A549 (cell line): Measurements from ENCODE around the gene C7orf57. TPM values are rescaled to one million over a fixed set of nuclear protein-coding genes. Genes with fewer than 3 reads are reported as not detected.
"Not testable (repeated sequence)": the region's sequence is repeated elsewhere in the genome, so short reads cannot be mapped to it uniquely, and the experiment has no call there.

ENCODE experiments used
- ATAC-seq, 2 experiments: fragments of 200-7000 bp in 1 of 2; fragments of >200 bp in 1 of 2; cut with Nextera tagmentation in 1 of 2; cut with Tn5 transposase in 1 of 2; 3 replicates each; pipeline versions ENCODE4 v1.8.0 to v1.9.1; 2018 to 2020; ENCODE audit warnings: mild to moderate bottlenecking in 1 of 2, moderate library complexity in 1 of 2
- CTCF ChIA-PET: fragments of 300-600 bp; sonication (Branson Sonifier 250); formaldehyde crosslinking; extraction: SDS; loops from one replicate; lab custom pipeline; 2021; ENCODE audit warnings: antibody characterized with exemption, inconsistent platforms; lab: Yijun Ruan, JAX
- POLR2A ChIA-PET: fragments of 350-600 bp; formaldehyde crosslinking; extraction: SDS; loops from one replicate; lab custom pipeline; 2021; ENCODE audit warnings: antibody characterized with exemption, inconsistent platforms; lab: Yijun Ruan, JAX
- DNase-seq, 2 experiments: peaks; one replicate each; pipeline versions ENCODE4 v3.0.0 to v3.0.0-alpha.2; 2011 to 2016; ENCODE audit warnings: low read depth in 1 of 2, low spot score in 1 of 2
- FAIRE-seq: peaks from 2 replicates; lab custom pipeline; 2011; peaks lifted over from hg19 to GRCh38; lab: Jason Lieb, UNC
- H3K27ac ChIP-seq, 2 experiments: fragments of >200 bp; sonication (Bioruptor Twin); formaldehyde crosslinking; 3 replicates each; pipeline ENCODE4 v1.5.1; 2016 to 2017
- H3K4me1 ChIP-seq: fragments of >200 bp; sonication (Bioruptor Twin); formaldehyde crosslinking; 3 replicates; pipeline ENCODE4 v1.6.1; 2016
- H3K4me2 ChIP-seq: fragments of >200 bp; sonication (Bioruptor Twin); formaldehyde crosslinking; 3 replicates; pipeline ENCODE4 v1.6.1; 2016
- H3K4me3 ChIP-seq: fragments of >200 bp; sonication (Bioruptor Twin); formaldehyde crosslinking; 3 replicates; pipeline ENCODE4 v1.5.1; 2016
- H3K9me3 ChIP-seq: fragments of >200 bp; sonication (Bioruptor Twin); formaldehyde crosslinking; 3 replicates; pipeline ENCODE4 v1.6.1; 2016
- CEBPB ChIP-seq, 2 experiments: fragments of >200 bp in 1 of 2; sonication (Bioruptor Twin) in 1 of 2; formaldehyde crosslinking in 1 of 2; IDR thresholded peaks; 2 replicates each; pipeline ENCODE4 v1.6.1; 2012 to 2016
- CHD4 ChIP-seq: fragments of 200-600 bp; sonication (generic); IDR thresholded peaks from 2 replicates; pipeline ENCODE4 v1.6.1; 2016; ENCODE audit warnings: antibody characterized with exemption, mild to moderate bottlenecking, borderline replicate concordance
- ELK1 ChIP-seq: fragments of 150-350 bp; IDR thresholded peaks from 2 replicates; pipeline ENCODE4 v1.6.1; 2014; ENCODE audit warnings: low read depth, mild to moderate bottlenecking, low read length
- EP300 ChIP-seq, 2 experiments: fragments of >200 bp; sonication (Bioruptor Twin); formaldehyde crosslinking; IDR thresholded peaks; 2 replicates in 1 of 2; 3 replicates in 1 of 2; pipeline ENCODE4 v1.6.1; 2016 to 2017
- FOSL2 ChIP-seq, 2 experiments: fragments of 450-650 bp in 1 of 2; fragments of >200 bp in 1 of 2; sonication (Bioruptor Twin) in 1 of 2; formaldehyde crosslinking; IDR thresholded peaks; 2 replicates each; pipeline versions ENCODE4 v1.5.0 to v1.6.1; 2016 to 2020; ENCODE audit warnings: mild to moderate bottlenecking in 1 of 2, moderate library complexity in 1 of 2
- HDAC2 ChIP-seq: fragments of 200-600 bp; sonication (generic); IDR thresholded peaks from 2 replicates; pipeline ENCODE4 v1.6.1; 2016
- HOXA7 ChIP-seq: fragments of 250-450 bp; sonication (Bioruptor Pico); IDR thresholded peaks from 2 replicates; pipeline ENCODE4 v1.5.0; 2020; ENCODE audit warnings: mild to moderate bottlenecking, moderate library complexity
- HOXB13 ChIP-seq: fragments of 250-450 bp; sonication (Bioruptor Pico); IDR thresholded peaks from 2 replicates; pipeline ENCODE4 v1.5.0; 2020; ENCODE audit warnings: low read depth, mild to moderate bottlenecking, moderate library complexity
- KDM5A ChIP-seq: fragments of 200-600 bp; sonication (generic); IDR thresholded peaks from 2 replicates; pipeline ENCODE4 v1.6.1; 2016; ENCODE audit warnings: antibody characterized with exemption, mild to moderate bottlenecking
- MAFK ChIP-seq: fragments of 450-650 bp; IDR thresholded peaks from 2 replicates; pipeline ENCODE4 v1.6.1; 2014; ENCODE audit not compliant: partially characterized antibody
- NPAS2 ChIP-seq: fragments of 250-450 bp; sonication (Bioruptor Pico); IDR thresholded peaks from 2 replicates; pipeline ENCODE4 v1.8.0; 2022; ENCODE audit warnings: mild to moderate bottlenecking, moderate library complexity, borderline replicate concordance
- POLR2AphosphoS2 ChIP-seq: conservative IDR thresholded peaks from 2 replicates; pipeline ENCODE4 v1.6.1; 2012; ENCODE audit warnings: low read length, improper control_type of control experiment, inconsistent platforms
- RCOR1 ChIP-seq: fragments of 150-350 bp; IDR thresholded peaks from 2 replicates; pipeline ENCODE4 v1.6.1; 2014; ENCODE audit warnings: antibody characterized with exemption, low read length, low read depth
- RFX5 ChIP-seq: fragments of 450-650 bp; IDR thresholded peaks from 2 replicates; pipeline ENCODE4 v1.7.1; 2014; ENCODE audit warnings: antibody characterized with exemption, mild to moderate bottlenecking, moderate library complexity
- SMC3 ChIP-seq: fragments of >200 bp; sonication (Bioruptor Twin); formaldehyde crosslinking; IDR thresholded peaks from 3 replicates; pipeline ENCODE4 v1.6.1; 2018; ENCODE audit warnings: inconsistent platforms
- SREBF2 ChIP-seq: fragments of 450-650 bp; IDR thresholded peaks from 2 replicates; pipeline ENCODE4 v1.6.1; 2014; ENCODE audit warnings: mild to moderate bottlenecking, moderate library complexity
- TFCP2L1 ChIP-seq: fragments of 250-450 bp; sonication (Bioruptor Pico); IDR thresholded peaks from 2 replicates; pipeline ENCODE4 v1.5.0; 2021; ENCODE audit warnings: mild to moderate bottlenecking
- ZFP36 ChIP-seq: fragments of 450-650 bp; IDR thresholded peaks from 2 replicates; pipeline ENCODE4 v1.6.1; 2014; ENCODE audit warnings: borderline replicate concordance; ENCODE audit not compliant: partially characterized antibody
- WGBS: methylation state at CpG from one replicate; pipeline ENCODE4 v1.1.6; 2017; ENCODE audit errors: missing lambda C conversion rate; 5-methylcytosine and 5-hydroxymethylcytosine counted together
- polyA plus RNA-seq, 4 experiments: library from polyadenylated mRNA; depleted of rRNA in 3 of 4; stranded (reverse); fragments of >200 nt; fragmentation: RNase III in 1 of 4; extraction: RNeasy Plus Mini Kit Qiagen cat#74134 plus additional on column Dnase treatment in 1 of 4; gene quantifications; 2 replicates in 3 of 4; 3 replicates in 1 of 4; pipeline ENCODE4 v1.2.3, GENCODE V29; 2011 to 2017
- TF ChIP-seq, protein P1 (sequence below): IDR thresholded peaks from 2 replicates; pipeline ENCODE4 v1.6.1; 2012

Gene C7orf57
- polyA plus RNA-seq, 2 of the 4 experiments (the other 2 are of a cell fraction) = 0.05 to 0.09 TPM

GRCh38 chr7:48067475-48067874 is 32.1 kb downstream of the C7orf57 start:
- POLR2A ChIA-PET = no interaction called here
- no peak for TF ChIP-seq POLR2AphosphoS2
- H3K4me3 ChIP-seq = no peak overlapping the region
- no peaks in the 10 kb centered on the region for H3K4me1 ChIP-seq
- CTCF ChIA-PET = no interaction called here
- H3K9me3 ChIP-seq = peaks cover 13% of the 10 kb centered on the region; the same call in 2 of the 3 replicates
- FAIRE-seq (no peak), DNase-seq (no peak), ATAC-seq (no peak)
- H3K27ac ChIP-seq = no peak overlapping the region
- H3K4me2 ChIP-seq = no peak overlapping the region
- WGBS = 95% methylated on average over 2 of the region's 2 CpGs

DNA sequence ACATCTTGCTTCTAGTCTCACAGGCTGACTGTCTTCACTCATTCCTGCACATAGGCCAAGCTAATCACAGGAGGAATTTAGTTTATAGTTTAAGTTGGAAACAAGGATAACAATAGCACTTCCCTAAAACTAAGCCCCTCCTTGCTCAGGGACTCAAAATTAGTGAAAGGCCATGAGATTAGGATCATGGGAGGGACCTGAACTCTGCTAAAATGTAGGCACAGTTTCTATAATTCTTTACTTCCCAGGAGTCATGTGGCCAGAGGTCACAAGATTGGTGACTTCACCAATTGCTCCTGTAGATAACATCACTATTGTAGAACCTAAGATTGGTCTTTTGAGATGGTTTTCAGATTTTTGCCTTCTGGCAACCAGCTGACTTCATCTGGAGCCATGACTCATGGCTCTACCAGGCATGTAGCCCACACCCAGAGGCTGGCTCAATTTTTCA is 38.9 kb downstream of the C7orf57 start:
- Histone ChIP-seq H3K9me3 (no peaks in the 10 kb centered on the region), H3K4me1 (no peaks in the 10 kb centered on the region), H3K4me3 (no peak overlapping the region), H3K4me2 (no peak overlapping the region), H3K27ac (no peak overlapping the region)
- ATAC-seq (no peak), FAIRE-seq (no peak), DNase-seq (no peak)
- no peak for TF ChIP-seq FOSL2 (IDR thresholded peaks at IDR 0.05)
- TF ChIP-seq FOSL2 (CRISPR knock-in tag; IDR thresholded peaks at IDR 0.05) = 0 out of 2 replicates have a peak, but pooled peaks have one; percentile 21
- no peak for TF ChIP-seq RFX5
- ChIA-PET POLR2A (no interaction called here), CTCF (interaction anchor here (2.0 kb wide), 1 partner anchor 36 kb away, joined by 4 read pairs; no protein-coding TSS in a partner anchor)

- WGBS = 95% methylated on average over 1 of the region's 1 CpG
- Histone ChIP-seq H3K4me2 (no peak overlapping the region), H3K4me1 (no peaks in the 10 kb centered on the region; the same call in 2 of the 3 replicates), H3K4me3 (no peak overlapping the region), H3K27ac (no peak overlapping the region), H3K9me3 (no peaks in the 10 kb centered on the region)
- TF ChIP-seq ZFP36 (no peak), MAFK (no peak), SMC3 (no peak), RCOR1 (no peak), HDAC2 (no peak), CHD4 (no peak), ELK1 (no peak), HOXA7 (CRISPR knock-in tag) (no peak)
- TF ChIP-seq, protein P1, sequence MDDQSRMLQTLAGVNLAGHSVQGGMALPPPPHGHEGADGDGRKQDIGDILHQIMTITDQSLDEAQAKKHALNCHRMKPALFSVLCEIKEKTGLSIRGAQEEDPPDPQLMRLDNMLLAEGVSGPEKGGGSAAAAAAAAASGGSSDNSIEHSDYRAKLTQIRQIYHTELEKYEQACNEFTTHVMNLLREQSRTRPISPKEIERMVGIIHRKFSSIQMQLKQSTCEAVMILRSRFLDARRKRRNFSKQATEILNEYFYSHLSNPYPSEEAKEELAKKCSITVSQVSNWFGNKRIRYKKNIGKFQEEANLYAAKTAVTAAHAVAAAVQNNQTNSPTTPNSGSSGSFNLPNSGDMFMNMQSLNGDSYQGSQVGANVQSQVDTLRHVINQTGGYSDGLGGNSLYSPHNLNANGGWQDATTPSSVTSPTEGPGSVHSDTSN = no peak
- DNase-seq (no peak), FAIRE-seq (no peak), ATAC-seq (no peak)
- ChIA-PET CTCF (interaction anchor here (0.7 to 1.7 kb wide), 5 partner anchors 15 to 132 kb away, joined by 3 to 5 read pairs (median 4); no protein-coding TSS in a partner anchor), POLR2A (no interaction called here)
Measured at GRCh38 chr7:48077423-48077822, 42.1 kb downstream of the C7orf57 start.

DNA sequence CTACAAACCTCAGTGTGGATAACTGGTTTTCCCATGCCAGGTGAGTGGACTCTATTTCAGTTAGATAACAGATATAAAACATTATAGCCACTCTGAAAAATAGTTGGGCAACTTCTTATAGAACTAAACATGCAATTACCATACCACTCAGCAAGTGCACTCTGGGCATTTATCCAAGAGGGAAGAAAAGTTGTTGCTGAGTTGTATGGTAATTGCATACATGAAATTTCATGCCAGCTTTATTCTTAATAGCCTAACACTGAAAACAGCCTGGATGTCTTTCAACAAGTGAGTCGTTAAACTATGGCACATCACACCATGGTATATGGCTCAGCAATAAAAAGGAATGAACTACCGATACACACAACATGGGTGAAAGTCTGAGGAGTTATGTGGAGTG is 43.1 kb downstream of the C7orf57 start:
- ATAC-seq = no peak

GRCh38 chr7:48082378-48082777 is 47.0 kb downstream of the C7orf57 start:
- Histone ChIP-seq H3K27ac (0 out of 6 replicates have a peak overlapping the region, but pooled peaks of 1 of the 2 experiments have one; percentile 93), H3K4me1 (peaks cover 47% of the 10 kb centered on the region)
- DNase-seq, H3K4me3 ChIP-seq, FAIRE-seq, POLR2A ChIA-PET, H3K9me3 ChIP-seq, H3K4me2 ChIP-seq, ATAC-seq: not testable (repeated sequence)
- CTCF ChIA-PET = interaction anchor here (0.9 to 15.8 kb wide), 3 partner anchors 12 to 91 kb away, joined by 3 to 177 read pairs (median 8); no protein-coding TSS in a partner anchor

More for the DNA sequence above, 43.1 kb downstream of the C7orf57 start:
- peaks cover 9% of the 10 kb centered on the region for H3K4me1 ChIP-seq
- CTCF ChIA-PET = interaction anchor here (1.4 to 1.7 kb wide), 3 partner anchors 16 to 87 kb away, joined by 4 to 5 read pairs (median 5); no protein-coding TSS in a partner anchor
- POLR2A ChIA-PET = no interaction called here
- WGBS = 67% methylated on average over 2 of the region's 2 CpGs
- no peak overlapping the region for H3K4me3 ChIP-seq
- H3K9me3 ChIP-seq = no peaks in the 10 kb centered on the region
- TF ChIP-seq TFCP2L1 (CRISPR knock-in tag) = no peak
- TF ChIP-seq POLR2AphosphoS2 = no peak
- TF ChIP-seq MAFK = no peak
- TF ChIP-seq NPAS2 (CRISPR knock-in tag) = no peak
- TF ChIP-seq RCOR1 = no peak
- no peak for TF ChIP-seq SREBF2
- TF ChIP-seq RFX5 = no peak
- TF ChIP-seq, protein P1 = no peak
- no peak for TF ChIP-seq SMC3
- no peak for TF ChIP-seq EP300 (IDR thresholded peaks at IDR 0.05)
- no peak for TF ChIP-seq HOXB13 (CRISPR knock-in tag)
- TF ChIP-seq KDM5A = no peak
- TF ChIP-seq CEBPB (IDR thresholded peaks at IDR 0.05) = no peak
- TF ChIP-seq, all 56 proteins: peak for 0
- Histone ChIP-seq H3K4me2 (no peak overlapping the region), H3K27ac (no peak overlapping the region)
- FAIRE-seq = no peak
- no peak for DNase-seq
